Lower lobe of right lung (tissue), 2 donors: ENCODE measurements around the gene MBTPS1. TPM values are rescaled to one million over a fixed set of nuclear protein-coding genes. Genes with fewer than 3 reads are reported as not detected.

Source experiments
- ATAC-seq, 2 donors: fragments of 200-7000 bp; cut with Tn5 transposase; one replicate each; pipeline ENCODE4 v1.9.1; 2020 to 2022; ENCODE audit warnings: mild to moderate bottlenecking in 2 of 2, moderate library complexity in 2 of 2
- DNase-seq: peaks from one replicate; pipeline ENCODE4 v3.0.0-alpha.2; 2020
- H3K27ac ChIP-seq: fragments of 200-600 bp; one replicate; pipeline ENCODE4 v1.8.0; 2022
- H3K27me3 ChIP-seq: fragments of 200-600 bp; one replicate; pipeline ENCODE4 v1.8.0; 2022; ENCODE audit warnings: low read depth
- H3K36me3 ChIP-seq: fragments of 200-600 bp; one replicate; pipeline ENCODE4 v1.8.0; 2022; ENCODE audit warnings: mild to moderate bottlenecking
- H3K4me1 ChIP-seq: fragments of 200-600 bp; one replicate; pipeline ENCODE4 v1.8.0; 2022
- H3K4me3 ChIP-seq: fragments of 200-600 bp; one replicate; pipeline ENCODE4 v1.8.0; 2022; ENCODE audit warnings: mild to moderate bottlenecking
- H3K9me3 ChIP-seq: fragments of 200-600 bp; one replicate; pipeline ENCODE4 v1.8.0; 2022
- intact Hi-C: fragments of 100-400 bp; cut with DNase I; formaldehyde crosslinking; loops from one replicate; pipeline ENCODE4 v1.11.0; 2022
- total RNA-seq: library from RNA; stranded (reverse); fragmentation: NEBNext Ultra II Directional; extraction: Animal tissue kit (Norgen Biotek cat#: 25700); gene quantifications from one replicate; pipeline ENCODE4 v1.2.1, GENCODE V29; 2021
- TF ChIP-seq, protein P1 (sequence below): fragments of 200-600 bp; IDR thresholded peaks from one replicate; pipeline ENCODE4 v1.8.0; 2022; ENCODE audit warnings: antibody characterized with exemption, mild to moderate bottlenecking
- donor health status: DM: no; HTN: yes; CAD: no; lungs with severe emphysema.

MBTPS1 gene
- total RNA-seq, 1 donor from 2014 or later, result 94.7 TPM

DNA sequence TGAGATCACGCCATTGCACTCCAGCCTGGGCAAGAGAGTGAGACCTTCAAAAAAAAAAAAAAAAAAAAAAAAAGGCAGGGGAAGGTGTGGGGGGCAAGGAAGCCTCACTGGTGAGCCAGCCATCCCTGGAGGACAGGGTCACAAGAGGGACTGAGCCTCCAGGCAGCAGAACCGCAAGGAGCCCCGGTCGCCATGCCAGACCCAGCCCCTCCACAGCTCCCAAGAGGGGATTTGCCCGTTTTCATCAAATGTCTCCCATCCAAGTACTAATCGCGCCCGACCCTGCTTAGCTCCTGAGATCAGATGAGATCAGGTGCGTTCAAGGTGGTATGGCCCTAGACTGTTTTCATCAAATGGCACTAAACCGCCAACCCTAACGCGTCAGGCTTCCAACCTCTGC is 77.0 kb downstream of the MBTPS1 start:
- no peaks in the 10 kb centered on the region for H3K4me1 ChIP-seq

DNA sequence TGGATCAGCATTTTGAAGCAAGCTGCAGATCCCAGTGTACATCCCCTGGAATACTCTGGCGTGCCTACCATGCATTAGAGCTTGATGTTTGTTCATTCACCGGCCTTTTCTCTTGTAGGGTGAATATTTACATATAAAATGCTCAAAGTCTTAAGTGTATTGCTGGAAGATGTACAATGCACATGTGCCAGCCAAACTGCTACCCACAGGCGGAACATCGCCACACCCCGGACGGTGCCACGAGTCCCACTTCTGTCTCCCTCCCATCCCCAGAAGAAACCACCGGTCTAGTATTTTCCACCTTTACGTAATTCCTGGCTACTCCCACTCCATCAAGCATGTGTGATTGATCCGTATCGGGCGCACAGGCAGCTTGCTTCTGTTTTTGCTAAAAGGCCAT is 78.3 kb downstream of the MBTPS1 start:
- Histone ChIP-seq H3K9me3 (peaks cover 8% of the 10 kb centered on the region), H3K4me3 (no peak overlapping the region), H3K27ac (no peak overlapping the region), H3K36me3 (no peaks in the 10 kb centered on the region), H3K4me1 (no peaks in the 10 kb centered on the region), H3K27me3 (peaks cover 11% of the 10 kb centered on the region)
- TF ChIP-seq, protein P1, sequence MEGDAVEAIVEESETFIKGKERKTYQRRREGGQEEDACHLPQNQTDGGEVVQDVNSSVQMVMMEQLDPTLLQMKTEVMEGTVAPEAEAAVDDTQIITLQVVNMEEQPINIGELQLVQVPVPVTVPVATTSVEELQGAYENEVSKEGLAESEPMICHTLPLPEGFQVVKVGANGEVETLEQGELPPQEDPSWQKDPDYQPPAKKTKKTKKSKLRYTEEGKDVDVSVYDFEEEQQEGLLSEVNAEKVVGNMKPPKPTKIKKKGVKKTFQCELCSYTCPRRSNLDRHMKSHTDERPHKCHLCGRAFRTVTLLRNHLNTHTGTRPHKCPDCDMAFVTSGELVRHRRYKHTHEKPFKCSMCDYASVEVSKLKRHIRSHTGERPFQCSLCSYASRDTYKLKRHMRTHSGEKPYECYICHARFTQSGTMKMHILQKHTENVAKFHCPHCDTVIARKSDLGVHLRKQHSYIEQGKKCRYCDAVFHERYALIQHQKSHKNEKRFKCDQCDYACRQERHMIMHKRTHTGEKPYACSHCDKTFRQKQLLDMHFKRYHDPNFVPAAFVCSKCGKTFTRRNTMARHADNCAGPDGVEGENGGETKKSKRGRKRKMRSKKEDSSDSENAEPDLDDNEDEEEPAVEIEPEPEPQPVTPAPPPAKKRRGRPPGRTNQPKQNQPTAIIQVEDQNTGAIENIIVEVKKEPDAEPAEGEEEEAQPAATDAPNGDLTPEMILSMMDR, result no peak
- DNase-seq (no peak), ATAC-seq (no peak)
- intact Hi-C loops, result no loop called here

More for the DNA sequence above, 77.0 kb downstream of the MBTPS1 start:
- DNase-seq, result no peak
- peaks cover 16% of the 10 kb centered on the region for H3K27me3 ChIP-seq
- no peak overlapping the region for H3K27ac ChIP-seq
- H3K36me3 ChIP-seq, result no peaks in the 10 kb centered on the region
- TF ChIP-seq, protein P1, result no peak
- ATAC-seq, result no peak
- intact Hi-C loops, result no loop called here
- H3K4me3 ChIP-seq, result no peak overlapping the region
- H3K9me3 ChIP-seq, result peaks cover 8% of the 10 kb centered on the region

DNA sequence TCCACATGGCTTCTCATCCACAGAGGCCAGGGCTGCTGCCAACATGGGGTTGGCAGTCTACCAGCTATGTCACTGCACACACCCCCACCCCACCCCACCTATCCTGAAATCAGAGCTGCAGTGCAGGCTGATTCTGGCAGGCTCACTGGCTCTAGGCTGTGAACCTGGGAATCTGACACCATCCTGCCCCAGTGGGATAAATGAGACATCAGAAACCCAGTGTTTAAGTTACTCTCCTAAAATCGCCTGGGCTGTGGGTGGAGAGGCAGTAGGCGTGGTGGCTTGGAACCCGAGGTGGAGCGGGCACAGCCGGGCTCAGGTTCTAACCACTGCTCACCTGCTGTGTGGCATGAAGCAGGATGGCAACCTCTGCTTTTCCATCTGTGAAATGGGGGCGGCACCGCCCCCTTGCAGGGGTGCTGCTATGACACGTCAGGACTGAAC is 79.7 kb downstream of the MBTPS1 start:
- H3K36me3 ChIP-seq, result no peaks in the 10 kb centered on the region
- intact Hi-C loops, result no loop called here
- ATAC-seq (no peak), DNase-seq (no peak)
- H3K27me3 ChIP-seq, result peaks cover 12% of the 10 kb centered on the region
- peaks cover 8% of the 10 kb centered on the region for H3K9me3 ChIP-seq
- H3K4me1 ChIP-seq, result no peaks in the 10 kb centered on the region
- H3K27ac ChIP-seq, result no peak overlapping the region
- TF ChIP-seq, protein P1, result no peak
- H3K4me3 ChIP-seq, result no peak overlapping the region

DNA sequence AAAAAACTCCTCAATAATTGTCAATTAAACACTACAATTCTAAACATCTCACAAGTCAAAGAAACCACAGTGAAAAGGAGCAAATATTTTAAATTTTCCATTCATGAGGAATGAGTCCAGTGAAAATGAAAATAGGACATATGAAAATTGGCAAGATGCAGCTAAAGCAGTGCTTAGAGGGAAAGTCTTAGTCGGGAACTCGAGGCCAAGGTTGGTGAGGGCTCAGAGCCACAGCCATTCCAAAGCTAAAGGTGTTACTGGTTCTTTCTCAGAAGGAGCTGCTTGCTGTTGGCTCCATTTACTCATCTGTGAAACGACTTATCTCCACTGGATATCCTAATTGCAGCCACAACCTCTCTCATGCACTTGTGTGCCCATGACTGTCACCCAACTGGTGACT is 80.6 kb downstream of the MBTPS1 start:
- no peaks in the 10 kb centered on the region for H3K4me1 ChIP-seq
- ATAC-seq (no peak), DNase-seq (no peak)
- peaks cover 8% of the 10 kb centered on the region for H3K9me3 ChIP-seq
- no peaks in the 10 kb centered on the region for H3K36me3 ChIP-seq
- no peak overlapping the region for H3K4me3 ChIP-seq
- H3K27me3 ChIP-seq, result peaks cover 8% of the 10 kb centered on the region
- TF ChIP-seq, protein P1, result no peak
- H3K27ac ChIP-seq, result no peak overlapping the region
- intact Hi-C loops, result no loop called here

DNA sequence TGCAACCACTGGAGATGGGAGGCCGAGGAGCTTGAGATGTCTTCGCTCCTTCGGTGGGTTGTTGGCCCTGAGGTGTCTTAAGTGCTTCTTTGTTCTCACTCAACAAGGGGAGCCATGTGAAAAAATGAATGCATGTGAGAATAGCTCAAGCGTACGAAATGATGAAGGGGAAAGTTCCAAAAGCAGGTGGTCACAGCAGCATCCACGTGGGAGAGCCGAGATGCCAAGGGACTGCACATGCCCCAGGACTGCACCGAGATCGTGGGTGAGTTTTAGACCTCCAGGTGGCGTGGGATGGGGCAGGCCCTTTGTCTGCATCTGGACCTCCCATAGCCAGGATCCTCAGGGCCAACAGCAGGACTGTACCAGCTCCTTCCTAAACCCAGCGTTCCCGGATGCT is 82.2 kb downstream of the MBTPS1 start:
- no peak for ATAC-seq
- TF ChIP-seq, protein P1, result no peak
- Histone ChIP-seq H3K4me1 (no peaks in the 10 kb centered on the region), H3K9me3 (peaks cover 8% of the 10 kb centered on the region), H3K27ac (no peak overlapping the region), H3K36me3 (no peaks in the 10 kb centered on the region), H3K27me3 (peaks cover 8% of the 10 kb centered on the region), H3K4me3 (no peak overlapping the region)
- no peak for DNase-seq
- intact Hi-C loops, result no loop called here
